HCT116 (cell line): ENCODE measurements around the gene MRPL39.

ENCODE experiments used
- CEBPB ChIP-seq: IDR thresholded peaks from 2 replicates; pipeline ENCODE4 v1.6.1; 2012; ENCODE audit warnings: low read depth
- CTCF ChIP-seq, 3 experiments: fragments of 200-600 bp in 1 of 3; sonication (generic) in 1 of 3; IDR thresholded peaks in 2 of 3; conservative IDR thresholded peaks in 1 of 3; 2 replicates each; pipeline ENCODE4 v1.5.1; 2012 to 2017; ENCODE audit warnings: low read depth in 2 of 3, low read length in 2 of 3, antibody characterized with exemption in 1 of 3, borderline replicate concordance in 1 of 3, control low read depth in 1 of 3, mild to moderate bottlenecking in 1 of 3, mixed read lengths in 1 of 3, mixed run types in 1 of 3, moderate library complexity in 1 of 3; ENCODE audit not compliant: insufficient read depth in 1 of 3
- ELF1 ChIP-seq: IDR thresholded peaks from 2 replicates; pipeline ENCODE4 v1.6.1; 2012; ENCODE audit warnings: low read depth, borderline replicate concordance
- EZH2 ChIP-seq: fragments of 200-600 bp; sonication (generic); IDR thresholded peaks from 2 replicates; pipeline ENCODE4 v1.6.1; 2017; ENCODE audit warnings: antibody characterized with exemption, mixed run types
- EZH2phosphoT487 ChIP-seq: fragments of 200-600 bp; IDR thresholded peaks from 2 replicates; pipeline ENCODE4 v1.6.1; 2018; ENCODE audit warnings: antibody characterized with exemption, borderline replicate concordance
- FOSL1 ChIP-seq: IDR thresholded peaks from 2 replicates; pipeline ENCODE4 v1.6.1; 2012; ENCODE audit warnings: low read depth
- JUND ChIP-seq: IDR thresholded peaks from 2 replicates; pipeline ENCODE4 v1.6.1; 2012
- REST ChIP-seq: IDR thresholded peaks from 2 replicates; pipeline ENCODE4 v1.6.1; 2012; ENCODE audit warnings: low read depth
- TF ChIP-seq, protein P1 (sequence below): IDR thresholded peaks from 2 replicates; pipeline ENCODE4 v1.6.1; 2012

DNA sequence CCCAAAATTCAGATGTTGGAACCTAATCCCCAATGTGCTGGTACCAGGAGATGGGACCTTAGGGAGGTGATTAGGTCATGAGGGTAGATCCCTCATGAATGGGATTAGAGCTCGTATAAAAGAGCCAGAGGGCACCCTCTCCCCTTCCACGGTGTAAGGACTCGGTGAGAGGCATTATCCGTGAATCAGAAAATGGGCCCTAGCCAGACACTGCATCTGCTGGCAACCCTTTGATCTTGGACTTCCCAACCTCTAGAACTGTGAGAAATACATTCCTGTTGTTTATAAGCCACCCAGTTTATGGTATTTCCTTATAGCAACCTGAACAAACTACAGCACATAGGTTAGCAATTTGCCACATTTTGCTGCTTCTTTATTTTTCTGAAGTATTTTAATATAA is 17.2 kb upstream of the MRPL39 start:
- TF ChIP-seq, protein P1, sequence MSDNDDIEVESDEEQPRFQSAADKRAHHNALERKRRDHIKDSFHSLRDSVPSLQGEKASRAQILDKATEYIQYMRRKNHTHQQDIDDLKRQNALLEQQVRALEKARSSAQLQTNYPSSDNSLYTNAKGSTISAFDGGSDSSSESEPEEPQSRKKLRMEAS: no peak
- no peak for TF ChIP-seq EZH2phosphoT487
- TF ChIP-seq CTCF (IDR thresholded peaks at IDR 0.05 in 2 of 3, conservative IDR thresholded peaks at IDR 0.05 in 1 of 3; ENCODE audit: borderline replicate concordance in 1 of 3, insufficient read depth in 1 of 3, low read depth in 2 of 3, low read length in 2 of 3): no peak
- TF ChIP-seq FOSL1: no peak
- TF ChIP-seq EZH2: no peak
- TF ChIP-seq JUND: no peak
- no peak for TF ChIP-seq ELF1
- no peak for TF ChIP-seq REST
- TF ChIP-seq CEBPB: no peak
